Measurements from ENCODE around the gene KRT33A.
A peak's percentile ranks its signal among the peaks of the same experiment; 100 is the strongest.

KRT33A gene

DNA sequence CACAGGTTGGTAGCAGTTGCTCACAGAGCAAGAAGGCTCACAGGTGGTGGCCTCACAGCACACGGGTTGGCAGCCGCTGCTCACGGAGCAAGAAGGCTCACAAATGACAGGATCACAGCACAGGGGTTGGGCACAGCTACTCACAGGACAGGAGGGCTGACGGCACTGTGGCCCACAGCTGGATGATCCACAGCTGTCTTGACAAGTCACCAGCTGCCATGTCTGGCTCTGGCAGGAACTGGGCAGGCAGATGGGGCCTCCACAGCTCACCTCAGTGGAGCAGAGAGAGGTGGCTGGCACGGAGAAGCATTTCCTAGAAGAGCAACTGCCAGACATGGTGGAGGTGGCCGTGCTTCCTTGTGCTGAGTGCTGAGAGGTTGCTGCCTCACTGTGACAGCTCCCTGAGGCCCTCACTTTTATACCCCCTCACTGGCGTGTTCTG lies 41.7 kb downstream of the KRT33A start, which contains the start of gene KRTAP16-1:
Gene KRTAP16-1, minus strand, starts transcription at position 392 of the 442 bp plus-strand sequence. Its CDS starts 56 bp downstream, at position 336.
- DNase-seq (ENCODE audit: low read depth, low spot score) = no peak

DNA sequence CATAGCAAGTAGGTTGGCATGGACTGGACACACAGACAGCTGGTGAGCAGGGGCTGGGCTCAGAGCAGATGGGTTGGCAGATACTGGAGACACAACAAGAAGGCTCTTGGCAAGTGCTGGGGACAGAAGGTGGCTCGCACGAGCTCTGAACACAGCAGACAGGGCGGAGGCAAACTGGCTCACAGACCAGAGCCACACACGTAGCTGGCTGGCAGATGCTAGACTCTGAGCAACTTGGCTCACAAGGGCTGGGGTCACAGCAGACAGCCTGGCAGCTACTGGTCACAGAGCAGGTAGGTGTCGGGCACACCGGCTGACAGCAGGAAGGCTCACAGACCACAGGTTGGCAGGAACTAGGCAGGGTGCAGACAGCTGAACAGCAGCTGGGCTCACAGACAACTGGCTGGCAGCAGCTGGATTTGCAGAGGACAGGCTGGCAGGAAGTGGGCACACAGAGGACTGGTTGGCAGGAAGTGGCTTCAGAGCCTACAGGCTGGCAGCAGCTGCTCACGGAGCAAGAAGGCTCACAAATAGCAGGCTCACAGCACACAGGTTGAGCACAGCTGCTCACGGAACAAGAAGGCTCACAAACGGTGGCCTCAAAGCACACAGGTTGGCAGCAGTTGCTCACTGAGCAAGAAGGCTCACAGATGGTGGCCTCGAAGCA lies 42.2 kb downstream of the KRT33A start:
- no peak overlapping the region for H3K27ac ChIP-seq
- DNase-seq (ENCODE audit: low read depth, low spot score) = no peak

More for the DNA sequence above, 41.7 kb downstream of the KRT33A start, which contains the start of gene KRTAP16-1:
- no peak within 1 kb of the TSS for H3K27ac ChIP-seq

DNA sequence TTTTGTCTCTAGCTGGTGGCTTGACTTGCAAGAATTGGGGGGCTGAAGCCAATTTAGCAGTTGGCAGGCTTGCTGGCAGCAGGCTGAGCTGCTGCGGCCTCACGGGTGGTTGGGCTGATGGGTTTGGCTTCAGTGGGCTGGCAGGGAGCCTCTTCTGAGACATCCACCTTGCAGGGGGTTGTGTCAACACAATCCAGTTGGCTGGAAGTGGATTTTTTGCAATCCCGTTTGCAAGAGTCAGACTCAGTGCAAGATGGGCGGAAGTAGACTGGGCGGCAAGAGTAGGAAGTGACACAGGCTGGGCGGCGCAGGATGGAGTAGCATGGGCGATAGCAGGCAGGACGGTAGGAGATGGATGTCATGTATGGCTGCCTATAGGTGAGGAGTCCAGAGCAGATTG lies 43.0 kb downstream of the KRT33A start:
- no peak for DNase-seq (ENCODE audit: low read depth, low spot score)

DNA sequence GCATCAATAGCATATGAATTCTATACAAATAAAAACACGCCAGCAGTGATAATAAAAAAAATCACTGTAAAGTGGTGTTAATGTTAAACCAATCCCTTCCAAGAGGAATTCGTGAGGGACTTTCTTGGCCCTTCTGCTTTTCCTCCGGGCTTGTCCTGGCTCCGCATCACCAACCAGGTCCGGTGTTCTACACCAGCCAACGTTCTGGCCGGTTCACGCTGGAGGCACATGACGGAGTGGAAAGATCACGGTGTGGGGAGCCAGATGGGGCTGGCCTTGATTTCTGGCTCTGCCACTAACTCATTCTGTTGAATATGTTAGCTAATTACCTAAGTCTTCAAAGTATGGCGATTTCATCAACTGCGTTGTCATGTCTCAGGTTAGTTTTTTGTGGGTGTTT lies 46.5 kb downstream of the KRT33A start:
- H3K27ac ChIP-seq = no peak overlapping the region
- no peak for DNase-seq (ENCODE audit: low read depth, low spot score)

More for the DNA sequence above, 43.0 kb downstream of the KRT33A start:
- no peak overlapping the region for H3K27ac ChIP-seq

DNA sequence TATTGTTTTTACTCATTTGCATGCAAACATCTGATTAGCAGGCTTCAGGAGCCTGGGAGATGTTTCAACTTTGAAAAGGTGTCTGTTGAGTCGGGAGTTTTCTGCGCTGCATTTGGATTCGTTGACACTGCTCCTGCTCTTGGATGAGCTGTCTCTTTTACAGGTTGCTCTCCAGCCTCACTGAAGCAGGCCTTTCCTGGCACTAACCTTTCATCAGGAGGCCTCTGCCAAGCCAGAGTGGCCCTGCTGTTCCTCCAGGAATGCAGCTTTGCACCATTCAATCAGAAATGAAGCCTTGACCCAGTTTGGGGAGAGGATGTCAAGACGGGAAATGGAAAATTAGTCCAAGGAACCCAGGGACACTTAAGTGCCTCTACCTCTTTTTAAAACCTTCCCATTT lies 47.6 kb downstream of the KRT33A start:
- no peak for DNase-seq (ENCODE audit: low read depth, low spot score)
- H3K27ac ChIP-seq = no peak overlapping the region

DNA sequence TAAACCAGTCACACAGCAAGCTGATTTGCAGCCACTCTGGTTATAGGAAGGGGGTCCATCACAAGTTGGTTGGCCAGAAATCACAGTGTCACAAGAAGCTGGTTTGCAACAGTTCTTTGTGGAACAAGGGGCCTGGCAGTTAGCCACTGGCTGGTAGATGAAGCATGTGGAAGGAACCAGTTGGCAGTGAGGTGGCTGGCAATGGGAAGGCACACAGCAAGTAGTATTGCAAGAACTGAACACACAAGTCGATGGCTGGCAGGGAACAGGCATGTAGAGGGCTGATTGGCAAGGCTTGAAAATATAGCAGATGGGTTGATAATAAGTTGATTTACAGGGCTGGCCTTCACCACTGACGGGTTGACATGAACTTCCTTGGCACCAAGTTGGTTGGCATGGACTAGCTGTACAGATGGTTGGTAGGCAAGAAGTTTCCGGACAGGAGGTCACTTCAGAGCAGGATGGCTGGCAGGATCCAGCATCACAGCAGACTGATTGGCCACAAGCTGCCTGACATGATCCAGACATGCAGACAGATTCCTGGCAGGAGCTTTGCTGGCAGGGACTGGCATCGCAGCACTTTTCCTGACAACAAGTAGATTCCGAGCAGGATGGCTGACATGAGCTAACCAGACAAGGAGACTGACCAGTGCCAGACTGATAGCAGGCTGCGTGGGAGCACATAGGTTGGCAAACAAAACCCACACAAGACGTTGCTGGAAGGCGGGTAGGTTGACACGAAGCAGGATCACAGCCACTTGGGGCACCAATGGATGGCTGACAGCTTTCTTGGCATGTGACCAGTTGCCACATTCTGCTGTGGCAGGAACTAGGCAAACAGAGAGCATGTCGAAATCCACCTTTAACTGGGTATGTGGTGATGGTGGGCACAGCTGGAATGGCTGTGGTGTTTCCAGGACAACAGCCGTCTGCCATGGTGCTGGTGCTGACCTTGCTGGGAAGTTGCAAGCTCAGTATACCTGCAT lies 48.4 kb downstream of the KRT33A start, which contains the start of gene KRTAP29-1:
Gene KRTAP29-1, minus strand, starts transcription at position 936 of the 986 bp plus-strand sequence. Its CDS starts 0 bp downstream, at position 936.
- H3K27ac ChIP-seq = peak within 1 kb of the TSS; percentile 82
- no peak for DNase-seq (ENCODE audit: low read depth, low spot score)

DNA sequence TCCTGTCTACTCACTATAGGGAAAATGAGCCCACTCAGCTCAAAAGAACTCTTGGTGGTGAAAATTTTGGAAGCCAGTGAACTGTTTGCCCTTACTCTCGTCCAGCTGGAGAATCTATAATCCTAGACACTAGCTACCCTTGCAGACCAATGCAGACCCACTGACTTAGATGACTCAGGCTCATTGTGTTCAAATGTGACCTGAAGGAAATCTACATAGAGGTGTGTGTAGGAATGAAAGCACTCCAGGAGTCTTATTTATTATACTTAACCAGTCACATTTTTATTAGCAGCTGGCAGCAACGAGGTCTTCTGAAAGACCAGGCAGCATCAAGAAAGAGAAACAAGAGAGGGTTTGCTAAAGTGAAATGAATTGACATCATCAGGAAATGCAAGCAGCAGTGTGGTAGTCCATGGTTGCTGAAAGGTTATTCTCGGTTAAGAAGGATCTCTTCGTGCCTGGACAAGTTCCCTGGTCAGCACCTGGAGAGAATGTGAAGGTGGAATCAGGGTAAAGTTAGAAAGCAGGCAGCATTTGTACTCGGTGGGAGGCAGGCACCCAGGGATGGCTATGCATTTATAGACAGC lies 49.3 kb downstream of the KRT33A start:
- peak; percentile 48 for DNase-seq (ENCODE audit: low read depth, low spot score)
- peak overlapping the region; percentile 82 for H3K27ac ChIP-seq

GRCh38 chr17:41298458-41299135 lies 52.0 kb downstream of the KRT33A start:
- DNase-seq (ENCODE audit: low read depth, low spot score) = no peak
- H3K27ac ChIP-seq = no peak overlapping the region

- H3K27ac ChIP-seq = no peak overlapping the region
- no peak for DNase-seq (ENCODE audit: low read depth, low spot score)
Measured at GRCh38 chr17:41296846-41297245, 53.8 kb downstream of the KRT33A start.
